Fibroblast of peridontal ligament (primary cell): ENCODE data around the gene CEND1.
A peak's percentile ranks its signal among the peaks of the same experiment; 100 is the strongest.

ENCODE experiments used
- DNase-seq: peaks from one replicate; pipeline ENCODE4 v3.0.0-alpha.2; 2010; ENCODE audit errors: extremely low read depth

Gene CEND1

DNA sequence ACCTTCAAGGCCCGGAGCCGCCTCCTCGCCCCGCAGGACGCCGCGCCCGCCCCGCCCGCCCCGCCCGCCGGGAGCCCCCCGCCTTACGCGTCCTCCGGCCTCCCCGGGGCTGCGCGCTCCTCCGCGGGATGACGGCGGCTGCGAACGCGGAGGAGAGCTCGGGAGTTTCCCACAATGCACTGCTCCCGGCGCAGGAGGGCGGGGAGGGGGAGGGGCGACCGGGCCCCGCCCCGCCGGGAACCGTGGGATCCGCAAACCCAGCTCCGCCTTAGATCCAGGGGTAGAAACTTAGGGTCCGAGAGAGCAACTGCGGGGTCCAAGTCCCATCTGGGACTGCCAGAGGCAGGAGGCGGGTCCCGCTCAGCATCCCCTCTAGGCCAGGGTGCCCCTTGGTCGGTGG, at the start of gene CEND1:
Gene CEND1 (minus strand): TSS at position 148 of the 400 bp plus-strand sequence. CDS start 1,514 bp downstream, outside the sequence.
- DNase-seq, result peak; percentile 36

DNA sequence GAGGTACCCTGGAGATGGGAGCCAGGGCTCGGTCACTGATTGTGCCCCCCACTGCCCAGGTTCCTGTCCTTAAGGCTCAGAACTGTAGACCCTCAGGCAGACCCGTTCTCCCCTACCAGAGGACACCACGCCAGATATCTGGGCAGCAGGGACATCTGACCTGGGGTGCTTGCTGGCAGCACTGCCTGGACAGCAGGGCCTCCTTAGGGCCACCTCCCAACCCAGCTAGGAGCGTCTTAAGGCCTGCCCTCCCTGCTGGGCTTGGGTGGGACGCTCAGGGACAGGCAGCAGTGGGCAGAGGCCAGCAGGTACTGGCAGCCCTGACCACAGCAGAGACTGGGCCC, 49.4 kb upstream of the CEND1 start:
- no peak for DNase-seq

DNA sequence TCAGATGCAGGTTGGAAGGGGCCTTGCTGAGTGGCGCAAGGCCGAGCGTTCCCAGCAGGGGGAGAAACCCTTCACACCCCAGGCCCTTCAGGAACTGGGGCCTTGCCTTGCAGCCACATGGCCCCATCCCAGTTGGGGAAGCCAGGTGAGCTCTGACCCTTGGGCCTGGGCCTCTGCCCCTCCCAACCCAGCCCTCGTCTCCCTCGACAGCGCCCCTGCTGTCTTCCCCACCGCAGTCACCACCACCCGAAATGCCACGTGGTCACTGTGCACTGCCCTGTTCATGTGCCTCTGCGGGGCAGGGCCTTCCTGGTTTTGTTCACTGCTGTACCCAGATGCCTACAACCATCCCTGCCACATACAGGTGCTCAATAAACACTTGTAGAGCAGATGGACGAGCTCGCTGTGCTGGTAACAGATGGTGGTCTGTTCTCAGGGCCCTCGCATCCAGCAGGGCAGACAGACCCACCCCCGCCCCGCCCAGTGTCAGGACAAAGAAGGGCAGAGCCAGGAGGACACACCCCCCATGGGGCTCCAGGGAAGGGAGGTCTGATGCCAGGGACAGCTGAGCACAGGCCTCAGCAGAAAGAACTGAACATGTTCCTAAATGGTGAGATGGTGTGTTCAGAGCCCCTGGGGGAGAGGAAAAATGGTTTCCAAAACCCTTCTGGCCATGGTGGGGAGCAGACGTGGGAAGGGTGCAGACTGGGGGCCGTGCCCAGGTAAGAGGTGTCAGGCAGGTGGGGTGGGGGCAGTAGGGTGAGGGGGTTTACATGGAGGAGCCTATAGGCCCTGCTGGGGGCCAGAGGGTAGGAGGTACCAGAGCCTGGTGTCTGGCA, 48.8 kb upstream of the CEND1 start:
- DNase-seq, result no peak

DNA sequence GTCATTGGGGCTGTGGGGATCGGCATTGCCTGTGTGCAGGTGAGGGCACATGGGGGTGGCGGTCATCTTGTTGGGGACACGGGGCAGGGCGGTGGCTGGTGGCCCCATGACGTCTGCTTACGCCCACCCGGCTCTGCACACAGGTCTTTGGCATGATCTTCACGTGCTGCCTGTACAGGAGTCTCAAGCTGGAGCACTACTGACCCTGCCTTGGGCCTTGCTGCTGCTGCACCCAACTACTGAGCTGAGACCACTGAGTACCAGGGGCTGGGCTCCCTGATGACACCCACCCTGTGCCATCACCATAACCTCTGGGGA, 48.1 kb upstream of the CEND1 start:
- no peak for DNase-seq

DNA sequence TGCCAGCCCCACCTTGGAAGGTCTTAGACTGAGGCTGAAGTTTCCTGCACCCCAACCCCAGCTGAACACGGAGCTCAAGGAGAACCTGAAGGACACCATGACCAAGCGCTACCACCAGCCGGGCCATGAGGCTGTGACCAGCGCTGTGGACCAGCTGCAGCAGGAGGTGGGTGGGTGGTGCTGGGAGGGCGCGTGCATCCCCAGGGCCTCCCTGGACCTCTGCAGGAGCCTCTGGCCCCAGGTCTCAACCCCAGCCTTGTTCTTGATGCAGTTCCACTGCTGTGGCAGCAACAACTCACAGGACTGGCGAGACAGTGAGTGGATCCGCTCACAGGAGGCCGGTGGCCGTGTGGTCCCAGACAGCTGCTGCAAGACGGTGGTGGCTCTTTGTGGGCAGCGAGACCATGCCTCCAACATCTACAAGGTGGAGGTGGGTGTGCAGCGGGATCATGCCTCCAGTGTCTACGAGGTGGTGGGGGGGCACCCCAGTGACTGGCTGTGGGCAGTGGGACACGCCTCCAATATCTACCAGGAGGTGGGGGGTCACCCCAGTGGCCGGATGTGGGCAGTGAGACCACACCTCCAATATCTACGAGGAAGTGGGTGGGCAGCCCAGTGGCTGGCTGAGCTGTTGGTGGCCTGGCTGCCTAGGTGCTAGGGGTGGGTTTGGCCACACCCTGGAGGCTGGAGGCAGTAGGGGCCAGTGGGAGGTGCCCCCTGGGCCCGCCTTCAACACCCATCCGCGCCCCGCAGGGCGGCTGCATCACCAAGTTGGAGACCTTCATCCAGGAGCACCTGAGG, 47.5 kb upstream of the CEND1 start:
- DNase-seq, result no peak

DNA sequence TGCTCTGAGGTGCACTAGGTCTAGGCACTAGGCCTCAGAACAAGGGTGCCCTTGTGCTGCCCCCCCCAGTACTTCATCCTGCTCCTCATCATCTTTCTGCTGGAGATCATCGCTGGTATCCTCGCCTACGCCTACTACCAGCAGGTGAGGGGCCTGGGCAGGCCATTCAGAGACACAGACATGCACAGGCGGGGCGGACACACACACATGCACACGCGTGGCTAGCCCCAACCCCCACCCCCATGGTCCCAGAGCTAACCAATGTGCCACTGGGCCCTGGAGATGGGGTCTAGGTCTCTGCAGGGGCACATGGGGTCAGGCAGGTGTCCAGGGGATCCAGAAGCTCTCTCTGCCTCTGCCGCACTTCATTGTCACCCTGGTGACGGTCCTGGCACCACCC, 46.8 kb upstream of the CEND1 start:
- no peak for DNase-seq

DNA sequence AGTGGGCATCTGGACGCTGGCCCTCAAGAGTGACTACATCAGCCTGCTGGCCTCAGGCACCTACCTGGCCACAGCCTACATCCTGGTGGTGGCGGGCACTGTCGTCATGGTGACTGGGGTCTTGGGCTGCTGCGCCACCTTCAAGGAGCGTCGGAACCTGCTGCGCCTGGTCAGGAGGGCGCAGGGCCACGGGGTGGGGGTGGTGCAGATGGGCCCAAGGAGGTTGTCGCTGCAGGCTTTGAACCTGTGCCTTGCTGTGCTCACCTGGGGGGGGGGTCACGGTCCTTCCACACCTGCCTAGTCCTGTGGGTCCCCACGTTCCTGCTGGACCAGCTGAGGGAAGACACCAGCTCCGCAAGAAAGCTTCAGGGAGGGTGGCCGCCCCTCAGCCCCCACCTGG, 46.4 kb upstream of the CEND1 start:
- DNase-seq, result no peak

DNA sequence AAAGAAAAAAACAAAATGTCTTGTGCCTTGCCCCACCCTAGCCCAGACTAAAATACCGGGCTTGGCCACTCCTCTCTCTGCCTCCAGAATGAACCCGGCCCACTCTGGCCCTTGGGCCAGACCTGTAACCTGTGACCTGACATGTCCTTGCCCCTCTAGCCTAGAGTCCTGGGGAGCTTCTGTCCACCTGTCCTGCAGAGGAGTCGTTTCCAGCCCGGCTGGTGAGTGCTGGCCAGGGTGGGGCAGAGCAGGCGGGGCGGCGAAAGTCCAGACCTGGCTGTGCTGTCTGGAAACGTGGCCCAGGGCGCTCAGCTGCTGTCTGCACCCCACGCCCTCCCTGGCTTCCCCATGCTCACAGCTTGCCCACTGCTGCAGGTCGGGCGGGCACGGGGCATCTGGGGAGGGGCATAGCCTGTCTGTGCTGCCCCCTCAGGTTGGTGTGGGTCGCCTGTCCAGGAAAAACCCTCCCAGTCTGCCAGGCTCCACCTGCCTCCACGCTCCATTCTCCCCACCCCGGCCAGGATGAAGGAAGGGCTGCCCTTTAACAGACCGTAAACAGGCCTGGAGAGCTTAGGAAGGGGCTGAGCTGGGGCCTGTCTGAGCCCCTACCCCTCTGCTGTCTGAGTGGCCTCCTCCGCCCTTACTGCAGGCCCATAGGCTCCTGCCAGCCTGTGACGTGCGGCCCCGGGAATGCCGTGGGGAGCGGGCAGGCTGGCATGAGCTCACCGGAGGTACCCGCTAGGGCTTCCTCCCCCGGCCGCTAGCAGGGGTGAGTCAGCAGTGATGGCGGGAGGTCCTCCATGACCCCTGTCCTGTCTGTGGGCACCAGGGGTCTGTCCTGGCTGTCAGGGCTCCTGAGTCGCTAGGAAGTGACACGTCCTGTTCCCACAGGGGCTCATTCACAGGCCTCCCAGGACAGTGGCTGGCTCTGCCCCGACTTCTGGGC, 44.8 kb upstream of the CEND1 start:
- DNase-seq, result peak; percentile 64

DNA sequence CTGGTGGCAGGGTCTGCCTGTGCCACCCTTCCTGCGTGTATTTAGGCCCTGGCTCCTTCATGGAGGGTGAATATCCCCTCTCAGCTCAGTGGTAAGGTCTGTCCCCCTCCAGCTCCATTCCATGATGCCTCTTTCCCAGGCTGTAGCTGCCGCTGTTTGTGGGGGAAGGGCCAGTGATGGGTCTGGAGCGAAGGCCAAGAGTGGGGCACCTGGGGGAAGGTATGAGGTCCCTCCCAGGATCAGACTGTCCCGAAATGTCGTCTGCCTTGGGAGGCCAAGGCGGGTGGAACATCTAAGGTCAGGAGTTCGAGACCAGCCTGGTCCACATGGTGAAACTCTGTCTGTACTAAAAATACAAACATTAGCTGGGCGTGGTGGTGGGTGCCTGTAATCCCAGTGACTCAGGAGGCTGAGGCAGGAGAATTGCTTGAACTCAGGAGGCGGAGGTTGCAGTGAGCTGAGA, 44.0 kb upstream of the CEND1 start:
- DNase-seq, result no peak

DNA sequence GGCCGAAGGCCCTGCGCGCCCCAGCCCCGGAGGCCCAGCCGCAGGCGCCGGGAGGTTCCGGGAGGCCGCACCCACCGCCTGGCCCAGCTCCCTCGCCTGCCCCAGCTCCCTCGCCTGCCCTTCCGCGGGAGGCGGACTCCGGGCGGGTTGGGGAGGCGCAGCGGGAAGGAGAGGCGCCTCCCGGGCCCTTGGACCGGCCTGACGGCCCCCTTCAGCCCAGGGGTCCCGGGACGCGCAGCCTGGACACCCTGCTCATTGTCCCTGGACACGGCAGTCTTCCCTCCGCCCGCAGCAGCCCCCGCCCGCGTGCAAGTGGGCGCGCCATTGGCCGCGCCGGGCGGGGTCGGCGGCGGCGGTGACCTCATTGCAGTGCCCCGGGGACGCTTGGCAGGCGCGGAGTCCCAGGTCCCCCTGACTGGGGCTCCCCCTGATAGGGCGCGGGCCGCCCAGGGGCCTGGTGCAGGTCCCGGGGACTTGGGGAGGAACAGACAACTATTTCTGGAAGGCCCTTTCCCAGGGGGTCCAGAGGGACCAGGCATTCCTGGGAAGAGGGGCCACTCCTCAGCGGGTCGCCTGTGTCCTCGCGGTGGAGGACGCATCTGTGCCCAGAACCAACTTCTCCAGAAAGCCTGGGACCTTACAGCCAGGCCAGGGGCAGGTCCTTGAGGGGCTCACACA, 43.4 kb upstream of the CEND1 start:
- no peak for DNase-seq

DNA sequence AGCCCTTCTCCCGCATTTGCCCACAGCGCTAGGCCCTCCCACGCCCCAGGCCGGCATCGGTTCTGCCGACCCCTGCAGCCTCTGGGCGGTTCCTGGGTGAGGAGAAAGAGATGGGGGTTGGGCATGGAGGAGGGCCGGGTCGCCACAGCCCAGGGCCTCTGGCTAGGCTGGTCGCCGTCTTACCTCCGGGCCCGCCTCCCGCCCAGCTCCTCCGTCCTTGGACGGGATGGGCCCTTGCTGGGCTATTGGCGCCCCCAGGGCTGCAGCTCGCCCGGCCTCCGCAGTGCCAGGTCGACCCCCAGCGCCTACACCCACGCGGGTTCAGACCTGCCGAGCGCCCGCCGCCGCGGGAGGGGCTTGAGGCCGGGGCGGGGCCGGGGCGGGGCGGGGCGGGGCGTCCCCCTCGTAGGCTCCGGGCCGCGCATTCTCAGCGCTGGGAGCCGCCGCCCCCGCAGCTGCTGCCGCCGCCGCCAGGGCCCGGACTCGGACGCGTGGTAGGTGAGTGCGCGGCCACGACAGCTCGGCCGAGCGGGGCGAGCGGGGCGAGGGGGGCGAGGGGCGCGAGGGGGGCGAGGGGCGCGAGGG, 42.7 kb upstream of the CEND1 start, which contains the start of gene CD151:
Gene CD151 (plus strand): TSS at position 424 of the 585 bp plus-strand sequence. CDS start 3,118 bp downstream, outside the sequence.
- no peak for DNase-seq

DNA sequence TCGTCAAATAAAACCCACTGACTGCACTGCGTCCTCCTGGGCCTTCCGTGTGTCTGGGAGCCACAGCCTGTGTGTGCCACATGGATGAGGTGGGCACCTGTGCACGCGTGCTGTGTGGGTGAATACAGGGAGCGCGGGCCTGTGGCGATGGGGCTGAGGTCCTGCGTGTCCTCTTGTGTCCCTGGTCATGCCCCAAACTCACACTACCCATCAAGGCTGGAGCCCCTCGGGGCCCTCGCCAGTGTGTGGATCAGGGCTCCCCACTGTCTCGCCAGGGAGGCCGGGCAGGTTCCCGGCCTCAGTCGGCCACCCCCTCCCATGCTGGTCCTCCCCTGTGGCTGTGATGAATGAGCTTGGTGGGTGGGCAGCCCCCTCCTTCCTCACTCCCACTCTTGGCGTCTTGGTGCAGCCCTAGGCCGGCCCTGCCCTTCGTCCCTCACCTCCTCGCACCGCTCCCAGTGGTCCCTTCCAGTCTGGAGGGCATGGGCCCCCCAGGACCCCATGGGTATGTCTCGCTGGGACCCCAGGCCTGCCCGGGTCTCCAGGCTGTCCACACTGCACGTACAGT, 42.2 kb upstream of the CEND1 start:
- no peak for DNase-seq

DNA sequence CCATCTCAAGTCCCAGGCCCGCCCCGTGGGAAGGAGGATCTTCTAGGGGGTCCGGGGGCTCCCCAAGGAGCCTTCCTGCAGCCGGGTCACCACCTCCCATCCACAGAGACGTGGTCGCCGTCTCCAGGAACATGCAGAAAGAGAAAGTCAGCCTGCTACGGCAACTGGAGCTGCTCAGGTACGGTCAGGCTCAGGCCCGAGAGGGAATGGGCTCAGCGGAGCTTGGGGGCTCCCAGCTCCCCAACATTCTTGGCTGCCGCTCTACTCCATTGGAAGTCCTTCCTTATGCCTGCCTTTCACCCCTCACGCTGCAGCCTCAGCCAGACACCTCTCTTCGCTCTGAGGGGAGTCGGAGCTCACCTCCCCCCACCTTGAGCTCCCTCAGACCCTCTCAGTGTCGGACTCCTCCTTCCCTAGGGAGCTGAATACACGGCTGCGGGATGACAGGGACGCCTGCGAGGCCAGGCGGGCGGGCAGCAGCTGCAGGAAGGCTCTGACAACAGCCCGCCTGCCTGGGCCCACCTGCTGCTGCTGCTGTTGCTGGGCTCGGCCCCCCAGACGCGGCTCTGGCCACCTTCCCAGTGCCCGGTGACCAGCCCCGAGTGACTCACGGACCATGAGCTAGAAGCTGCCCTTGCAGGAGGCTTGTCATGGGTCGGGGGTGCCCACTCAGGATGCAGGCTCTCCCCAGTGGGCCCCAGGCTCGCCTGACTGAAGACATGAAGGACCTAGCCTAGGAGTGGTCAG, 41.4 kb upstream of the CEND1 start:
- DNase-seq, result no peak

DNA sequence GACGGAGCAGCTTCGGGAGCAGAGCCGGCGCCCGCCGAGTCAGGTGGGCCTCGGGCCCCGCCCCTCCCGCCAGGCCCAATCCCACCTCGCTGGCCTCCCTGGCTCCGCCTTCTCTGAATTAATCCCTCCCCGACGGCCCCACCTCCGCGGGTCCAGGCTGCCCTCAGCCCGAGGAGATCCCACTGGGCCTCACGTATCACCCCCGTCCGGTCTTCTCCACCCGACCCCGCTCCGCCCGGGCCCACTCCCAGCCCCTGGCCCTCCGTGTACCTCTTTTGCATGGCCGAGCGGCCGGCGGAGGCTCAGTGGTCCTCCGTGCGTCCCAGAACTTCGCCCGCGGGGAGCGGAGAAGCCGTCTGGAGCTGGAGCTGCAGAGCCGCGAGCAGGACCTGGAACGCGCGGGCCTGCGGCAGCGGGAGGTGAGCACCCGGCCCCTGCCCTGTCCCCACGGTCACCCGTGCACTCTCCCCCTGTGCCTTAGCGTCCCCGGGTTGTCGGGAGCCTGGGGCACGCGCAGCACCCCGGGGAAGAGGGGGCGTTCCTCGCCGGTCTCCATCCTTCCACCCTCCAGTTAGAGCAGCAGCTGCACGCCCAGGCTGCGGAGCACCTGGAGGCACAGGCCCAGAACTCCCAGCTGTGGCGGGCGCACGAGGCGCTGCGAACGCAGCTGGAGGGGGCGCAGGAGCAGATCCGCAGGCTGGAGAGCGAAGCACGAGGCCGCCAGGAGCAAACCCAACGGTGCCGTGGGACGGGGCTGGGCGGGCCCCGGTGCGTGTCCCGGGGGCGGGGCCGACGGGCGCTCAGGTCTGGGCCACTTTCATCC, 40.6 kb upstream of the CEND1 start:
- peak; percentile 30 for DNase-seq

DNA sequence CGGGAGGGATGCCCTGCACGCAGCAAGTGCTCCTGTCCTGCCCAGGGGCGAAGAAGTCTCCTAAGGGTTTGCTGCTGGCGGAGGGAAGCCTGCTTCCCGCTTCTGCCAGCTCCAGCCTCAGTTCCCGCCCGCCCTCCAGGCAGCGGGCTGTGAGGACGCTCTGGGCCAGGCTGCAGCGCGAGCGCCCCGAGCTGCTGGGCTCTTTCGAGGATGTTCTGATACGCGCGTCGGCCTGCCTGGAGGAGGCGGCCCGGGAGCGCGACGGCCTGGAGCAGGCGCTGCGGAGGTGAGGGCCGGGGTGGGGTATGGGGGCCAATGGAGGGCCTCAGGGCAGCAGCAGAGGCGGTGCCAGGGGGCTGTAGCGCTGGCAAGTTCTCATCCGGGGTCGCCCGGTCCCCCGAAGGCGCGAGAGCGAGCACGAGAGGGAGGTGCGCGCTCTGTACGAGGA, 40.0 kb upstream of the CEND1 start:
- no peak for DNase-seq

DNA sequence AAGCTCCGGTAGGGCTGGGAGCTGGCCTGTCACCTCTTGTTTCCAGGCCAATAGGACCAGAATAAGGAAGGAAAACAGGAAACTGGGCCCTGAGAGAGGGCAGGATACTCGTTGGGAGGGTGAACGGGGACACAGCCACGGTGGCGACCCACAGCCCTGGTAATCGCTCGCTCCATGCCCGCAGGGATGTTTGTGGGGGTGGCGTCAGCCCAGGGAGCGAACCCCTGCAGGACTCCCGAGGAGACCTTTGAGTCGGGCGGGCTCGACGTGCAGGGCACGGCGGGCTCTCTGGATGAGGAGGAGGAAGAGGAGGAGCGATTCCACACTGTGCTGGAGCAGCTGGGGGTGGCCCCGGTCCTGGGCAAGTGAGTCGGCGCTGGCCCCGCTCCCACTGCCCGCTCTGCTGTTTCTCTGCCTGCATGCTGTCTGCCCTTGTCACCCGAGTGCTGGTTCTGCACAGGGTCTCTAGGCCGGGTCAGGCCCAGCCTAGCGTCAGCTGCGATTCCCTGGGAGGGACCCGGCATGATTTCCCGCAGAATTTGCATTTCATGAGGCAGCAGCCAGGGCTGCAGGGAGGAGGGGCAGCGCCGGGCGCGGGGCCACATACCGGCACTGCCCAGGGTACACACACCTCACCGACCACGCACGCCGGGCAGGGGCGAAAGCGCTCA, 39.4 kb upstream of the CEND1 start:
- DNase-seq, result no peak

DNA sequence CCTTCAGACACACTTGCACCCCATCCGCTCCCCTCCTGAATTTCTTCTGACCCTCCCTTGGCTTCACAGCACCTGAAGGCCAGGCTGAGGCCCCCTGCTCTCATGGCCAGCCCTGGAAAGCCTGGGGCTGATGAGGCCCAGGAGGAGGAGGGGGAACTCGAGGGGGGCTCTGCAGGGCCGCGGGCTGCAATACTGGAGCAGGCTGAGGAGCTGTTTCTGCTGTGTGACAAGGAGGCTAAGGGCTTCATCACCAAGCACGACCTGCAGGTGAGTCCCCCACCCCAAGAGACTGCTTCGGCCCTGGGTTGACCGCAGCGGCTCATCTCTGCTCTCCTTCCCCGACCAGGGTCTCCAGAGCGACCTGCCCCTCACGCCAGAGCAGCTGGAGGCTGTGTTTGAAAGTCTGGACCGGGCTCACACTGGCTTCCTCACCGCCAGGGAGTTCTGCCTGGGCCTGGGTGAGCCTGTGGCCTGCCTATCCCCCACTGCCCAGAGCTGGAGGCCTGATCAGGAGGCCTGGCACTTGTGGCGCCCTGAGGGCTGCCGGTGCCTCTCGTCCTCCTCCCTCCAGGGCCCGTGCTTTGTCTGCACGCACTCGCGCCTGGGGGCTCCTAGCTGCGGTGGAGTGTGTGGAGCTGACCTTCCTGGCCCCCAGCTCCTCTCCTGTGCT, 38.8 kb upstream of the CEND1 start:
- DNase-seq, result no peak

DNA sequence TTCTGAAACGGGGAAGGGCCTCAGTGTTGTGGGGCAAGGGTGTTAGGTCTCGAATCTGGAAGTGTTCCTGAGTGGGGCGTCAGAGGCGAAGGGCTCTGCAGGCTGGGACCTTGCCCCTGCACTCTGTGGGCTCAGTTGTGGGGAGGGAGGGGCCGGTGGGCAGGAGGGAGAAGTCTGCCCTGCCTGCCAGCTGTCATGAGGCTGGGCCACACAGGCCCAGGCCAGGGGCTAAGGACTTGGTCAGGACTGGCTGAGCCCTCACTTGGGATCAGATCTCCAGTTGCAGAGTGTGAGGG, 38.0 kb upstream of the CEND1 start, which contains the start of gene CRACR2B:
Gene CRACR2B (plus strand): TSS at position 23 of the 296 bp plus-strand sequence. CDS start 689 bp downstream, outside the sequence.
- DNase-seq, result no peak
